Measurements from ENCODE around the gene ITPR3.

- no peak for TF ChIP-seq CTCF (IDR thresholded peaks at IDR 0.05; ENCODE audit: low read length)
- TF ChIP-seq EZH2 (IDR thresholded peaks at IDR 0.05; ENCODE audit: borderline replicate concordance, low read length): no peak
Measured at GRCh38 chr6:33577718-33578117, 43.4 kb upstream of the ITPR3 start.
